Stimulated activated CD4-positive, alpha-beta T cell treated with anti-CD3 and anti-CD28 coated beads, TNF-alpha, amount 100 ng/mL, for 24 hours (primary cell): Measurements from ENCODE around the gene FPGS.
A peak's percentile ranks its signal among the peaks of the same experiment; 100 is the strongest.
"Not testable (repeated sequence)": the region's sequence is repeated elsewhere in the genome, so short reads cannot be mapped to it uniquely, and the experiment has no call there.

Experiments
- DNase-seq, 3 experiments: peaks; one replicate each; pipeline ENCODE4 v3.0.0-alpha.2; 2020; ENCODE audit warnings: low read depth in 3 of 3

FPGS gene

DNA sequence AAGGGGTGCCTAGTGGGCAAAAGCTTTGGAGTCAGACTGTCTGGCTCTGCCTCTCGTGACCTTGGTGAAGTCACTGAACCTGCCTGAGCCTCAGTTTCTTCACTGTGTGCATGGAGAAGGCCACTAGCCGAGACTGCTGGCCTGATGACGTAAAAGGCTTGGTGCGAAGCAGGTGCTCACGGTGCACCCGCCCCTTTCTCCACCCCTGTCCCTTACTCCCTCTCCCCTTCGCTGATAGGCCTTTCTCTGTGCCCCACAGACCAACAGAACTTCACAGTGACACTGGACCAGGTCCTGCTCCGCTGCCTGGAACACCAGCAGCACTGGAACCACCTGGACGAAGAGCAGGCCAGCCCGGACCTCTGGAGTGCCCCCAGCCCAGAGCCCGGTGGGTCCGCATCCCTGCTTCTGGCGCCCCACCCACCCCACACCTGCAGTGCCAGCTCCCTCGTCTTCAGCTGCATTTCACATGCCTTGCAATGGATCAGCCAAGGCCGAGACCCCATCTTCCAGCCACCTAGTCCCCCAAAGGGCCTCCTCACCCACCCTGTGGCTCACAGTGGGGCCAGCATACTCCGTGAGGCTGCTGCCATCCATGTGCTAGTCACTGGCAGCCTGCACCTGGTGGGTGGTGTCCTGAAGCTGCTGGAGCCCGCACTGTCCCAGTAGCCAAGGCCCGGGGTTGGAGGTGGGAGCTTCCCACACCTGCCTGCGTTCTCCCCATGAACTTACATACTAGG, 10.4 kb downstream of the FPGS start:
- DNase-seq, result no peak

GRCh38 chr9:127813686-127814226, 11.1 kb downstream of the FPGS start:
- no peak for DNase-seq

DNA sequence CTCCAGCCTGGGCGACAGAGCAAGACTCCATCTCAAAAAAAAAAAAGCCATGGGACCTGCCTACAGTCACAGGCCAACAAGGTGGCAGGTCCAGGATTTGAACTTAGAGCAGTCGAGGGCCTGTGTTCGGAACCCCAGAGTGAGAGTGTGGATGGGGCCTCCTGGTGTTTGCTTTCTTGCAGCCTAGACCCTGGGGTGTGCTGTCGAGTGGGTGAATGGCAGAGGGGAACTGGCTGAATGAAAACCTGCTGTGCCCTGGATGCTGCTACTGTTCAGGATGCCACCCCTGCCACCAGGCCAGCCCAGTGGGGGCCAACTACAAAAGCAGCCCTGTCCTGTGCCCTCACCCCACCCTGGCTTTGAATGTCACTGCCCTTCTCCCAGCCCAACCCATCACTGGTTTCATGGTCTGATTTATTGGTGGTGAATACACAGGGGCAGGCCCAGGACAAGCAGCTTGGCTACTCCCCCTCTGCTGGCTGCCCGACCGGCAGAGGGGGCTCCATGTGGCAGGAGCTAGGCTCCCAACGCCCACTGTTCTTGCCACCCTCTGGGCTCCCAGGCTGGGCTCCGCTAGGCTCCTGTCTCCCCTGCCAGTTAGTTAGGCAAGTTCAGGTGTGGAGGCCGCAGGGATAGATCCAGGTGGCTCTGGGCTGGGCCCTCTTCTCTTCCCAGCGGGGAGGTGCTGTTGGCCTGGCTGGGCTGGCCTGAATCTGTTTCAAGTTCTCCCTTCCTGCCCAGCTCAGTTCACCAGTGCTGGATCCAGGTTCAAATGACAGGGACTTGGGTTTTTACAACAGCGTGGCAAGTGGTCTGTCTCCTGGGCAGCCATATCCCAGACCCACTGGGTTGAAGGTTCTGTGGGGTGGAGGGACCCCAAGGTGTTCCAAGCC, 12.2 kb downstream of the FPGS start:
- DNase-seq, result no peak

DNA sequence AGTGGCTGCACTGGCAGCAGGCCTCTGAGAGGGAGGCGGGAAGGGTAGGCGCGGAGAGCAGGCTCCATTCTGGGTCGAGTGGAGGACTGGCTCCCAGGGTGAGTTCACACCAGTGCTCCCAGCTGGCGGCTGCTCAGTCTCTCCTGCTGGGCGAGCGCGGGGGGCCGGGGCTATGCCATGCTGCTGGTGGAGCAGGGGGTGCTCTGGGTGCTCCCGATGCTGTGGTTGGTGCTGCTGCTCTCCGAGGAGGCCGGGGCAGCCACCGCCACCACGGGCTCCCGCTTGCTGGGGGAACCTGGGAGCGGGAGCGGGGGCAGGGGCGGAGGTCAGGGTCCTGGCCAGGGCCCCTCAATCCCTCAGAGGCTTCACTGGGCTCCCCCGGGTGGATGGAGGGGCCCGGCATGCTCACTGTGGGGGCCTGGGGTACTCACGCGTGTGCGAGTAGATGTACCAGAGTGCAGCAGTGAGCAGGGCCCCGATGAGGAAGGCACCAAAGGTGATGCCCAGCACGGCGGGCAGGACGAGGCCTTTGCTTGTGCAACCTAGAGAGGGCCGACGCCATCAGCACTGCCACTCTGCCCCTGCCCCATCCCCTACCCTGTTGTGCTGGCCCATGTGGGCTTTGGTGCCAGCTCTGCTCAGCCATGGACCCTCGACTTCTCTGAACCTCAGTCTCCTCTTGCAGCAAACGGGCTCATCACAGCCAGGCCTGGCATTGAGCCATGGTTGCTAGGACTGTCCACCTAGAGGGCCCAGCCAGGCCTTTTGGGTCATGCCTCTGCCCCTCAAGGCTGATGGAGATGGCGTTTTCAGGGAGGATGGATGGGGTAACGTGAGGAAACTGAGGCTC, 13.1 kb downstream of the FPGS start:
- no peak for DNase-seq

GRCh38 chr9:127816362-127816725, 13.7 kb downstream of the FPGS start:
- DNase-seq, result no peak

DNA sequence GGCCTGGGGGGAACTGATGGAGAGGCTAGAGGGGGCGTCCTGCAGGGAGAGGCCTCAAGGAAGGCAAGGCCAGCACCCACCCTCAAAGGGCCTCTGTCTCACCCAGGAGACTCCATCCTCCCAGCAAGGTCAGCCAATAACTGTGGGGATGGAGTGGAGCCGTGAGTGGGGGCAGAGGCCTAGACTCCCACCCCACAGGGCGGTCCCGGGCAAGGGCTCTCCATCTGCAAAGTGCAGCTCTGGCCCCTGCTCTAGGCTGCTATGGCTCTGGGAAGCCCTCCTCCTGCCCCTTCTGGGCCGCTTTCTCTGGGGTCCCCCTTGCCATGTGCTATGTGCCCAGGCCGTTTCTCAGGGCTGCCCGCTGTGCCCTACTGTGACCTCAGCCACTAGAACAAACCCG, 14.0 kb downstream of the FPGS start:
- no peak for DNase-seq

DNA sequence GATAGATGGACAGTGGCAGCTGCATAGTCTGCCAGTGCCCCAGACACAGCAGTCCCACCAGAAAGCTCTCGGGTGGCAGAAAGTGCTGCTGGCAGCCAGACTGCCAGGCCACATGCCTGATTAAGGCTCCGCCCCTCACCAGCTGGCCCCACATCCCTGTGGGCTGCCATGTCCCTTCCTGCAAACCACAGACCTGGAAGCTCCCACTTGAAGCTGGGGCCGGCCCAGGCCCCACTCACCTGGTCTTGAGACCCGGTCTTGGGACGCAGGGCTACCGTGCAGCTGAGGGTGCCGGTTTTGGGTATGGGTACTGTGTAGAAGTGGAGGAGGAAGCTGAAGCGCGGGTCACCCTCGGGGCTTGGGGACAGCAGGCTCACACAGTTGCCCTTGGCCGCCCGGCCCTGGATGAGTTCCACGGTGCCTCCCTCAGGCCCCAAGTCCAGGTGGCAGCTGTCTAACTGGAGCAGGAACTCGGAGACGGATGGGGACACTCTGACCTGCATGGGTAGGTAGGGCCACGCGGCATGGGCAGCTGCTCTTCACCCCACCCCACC, 15.3 kb downstream of the FPGS start:
- DNase-seq, result no peak

GRCh38 chr9:127818574-127818973, 15.9 kb downstream of the FPGS start:
- DNase-seq, result no peak

GRCh38 chr9:127822108-127822507, 19.4 kb downstream of the FPGS start:
- DNase-seq, result no peak

DNA sequence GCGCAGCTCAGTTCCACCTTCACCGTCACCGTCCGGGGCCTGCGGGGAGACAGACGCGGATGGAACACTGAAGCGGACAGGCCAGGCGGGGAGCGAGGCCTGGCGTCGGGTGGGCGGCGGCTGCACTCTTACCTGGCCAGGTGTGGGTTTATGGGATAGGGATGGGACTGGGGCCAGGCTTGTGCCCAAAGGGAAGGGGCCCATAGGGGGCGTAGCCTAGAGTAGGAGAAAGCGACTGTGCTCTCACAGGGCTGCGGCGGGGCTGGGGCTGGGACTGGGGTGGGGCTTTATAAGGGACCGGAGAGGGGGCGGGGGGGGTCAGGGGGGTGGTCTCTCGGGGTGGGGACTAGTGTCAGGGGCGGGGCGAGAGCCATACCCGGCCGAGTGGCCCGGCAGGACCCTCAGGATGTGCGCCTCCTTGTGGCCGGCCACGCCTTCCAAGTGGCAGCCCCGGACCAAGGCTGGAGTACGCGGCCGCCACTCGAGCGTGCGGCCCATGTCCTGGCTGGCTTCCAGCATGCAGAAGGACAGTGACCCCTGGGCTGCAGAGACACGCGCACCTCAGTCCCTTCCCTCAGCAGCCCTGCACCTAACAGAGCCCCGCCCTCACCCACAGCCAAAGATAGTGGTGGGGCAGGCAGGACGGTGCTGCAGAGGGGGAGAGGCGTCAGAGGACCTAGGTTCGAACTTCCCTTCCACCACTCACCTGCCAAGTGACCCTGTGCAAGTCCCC, 22.8 kb downstream of the FPGS start:
- no peak for DNase-seq

DNA sequence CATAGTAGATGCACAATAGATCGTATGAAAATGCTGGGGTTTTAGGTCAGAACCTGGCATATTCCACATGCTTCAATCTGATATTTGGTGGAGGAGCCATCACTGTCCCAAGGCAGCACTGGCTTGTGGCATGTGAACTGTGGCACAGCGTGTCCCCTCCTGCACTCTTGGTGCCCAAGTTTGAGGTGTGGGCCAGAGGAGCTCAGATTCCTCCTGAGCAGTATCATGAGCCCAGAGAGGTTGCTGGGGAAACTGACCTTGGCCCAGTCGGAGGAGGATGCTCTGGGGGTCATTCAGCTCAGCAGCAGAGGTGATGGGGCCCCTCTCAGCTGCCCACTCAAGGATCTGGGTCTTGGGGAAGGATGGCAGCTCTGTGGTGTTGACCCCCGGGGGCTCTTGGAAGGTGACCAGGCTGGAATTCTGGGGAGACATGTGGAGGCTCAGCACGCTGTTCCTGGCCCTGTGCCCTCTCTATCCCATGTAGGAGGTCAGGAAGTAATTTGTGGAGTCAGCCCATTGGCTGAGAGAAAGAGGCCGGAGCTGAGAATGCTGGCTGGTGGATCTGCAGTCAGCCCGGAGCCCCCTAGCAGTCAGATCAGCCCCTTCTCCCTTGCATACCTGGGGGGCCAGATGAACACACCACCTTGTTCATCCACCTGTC, 23.7 kb downstream of the FPGS start:
- DNase-seq, result no peak

DNA sequence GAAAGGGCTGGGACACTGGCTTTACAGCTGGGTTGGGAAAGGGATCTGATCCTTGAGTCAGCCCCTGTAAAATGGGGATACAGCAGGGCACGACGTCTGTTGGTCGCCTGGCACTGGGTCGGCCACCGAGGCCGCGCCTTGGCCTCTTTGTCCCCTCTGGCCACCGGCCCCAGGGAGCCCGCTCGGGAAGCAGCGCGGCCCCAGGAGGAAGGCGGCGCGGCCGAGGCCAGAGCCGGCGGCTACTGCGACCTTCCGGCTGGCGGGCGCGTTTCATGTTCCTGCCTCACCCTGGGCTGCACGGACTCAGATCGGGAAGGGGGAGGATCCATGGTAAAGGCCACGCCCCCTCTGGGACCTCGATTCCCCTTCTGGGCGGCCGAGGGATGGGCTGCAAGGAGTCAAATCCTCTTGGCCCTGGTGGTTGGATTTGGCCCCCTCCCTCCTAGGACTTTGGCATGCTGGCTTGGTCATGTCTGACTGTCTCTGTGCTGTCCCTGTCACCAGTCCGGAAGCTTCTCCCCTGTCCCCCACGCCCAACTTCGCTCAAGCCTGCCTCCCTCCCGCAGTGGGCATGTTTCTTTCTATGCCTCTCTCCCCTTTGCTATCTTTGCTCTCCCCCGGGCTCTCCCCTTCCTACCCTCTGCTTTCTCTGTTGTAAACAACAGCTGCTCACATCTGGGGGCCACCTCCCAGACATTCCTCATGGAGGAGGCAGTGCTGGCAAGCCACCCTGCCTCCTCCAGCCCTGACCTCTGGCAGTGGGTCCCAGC, 25.8 kb downstream of the FPGS start:
- no peak for DNase-seq

- no peak for DNase-seq
Measured at GRCh38 chr9:127829205-127829906, 26.7 kb downstream of the FPGS start.

- no peak for DNase-seq
Measured at GRCh38 chr9:127832248-127832647, 29.6 kb downstream of the FPGS start.

DNA sequence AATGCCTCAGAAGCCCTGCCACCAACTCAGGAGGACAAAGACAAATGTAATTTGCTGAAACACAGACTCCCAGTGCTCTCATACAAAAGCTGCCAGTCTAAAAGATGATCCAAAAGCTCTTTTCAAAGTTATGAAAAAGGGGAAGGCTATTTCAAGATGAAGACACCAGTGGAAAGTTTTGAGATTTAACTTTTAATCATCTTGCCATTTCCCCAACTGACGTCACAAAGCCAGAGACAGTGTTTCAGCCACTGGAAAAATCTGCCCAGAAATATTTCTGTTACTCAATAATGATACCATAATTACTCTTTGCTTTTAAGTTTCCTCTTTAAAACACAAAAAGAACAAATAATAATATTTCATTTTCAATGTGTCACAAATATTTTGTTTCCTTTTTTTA, 30.9 kb downstream of the FPGS start:
- no peak for DNase-seq

- peak in 1 of 3 experiments; percentile 20 for DNase-seq
Measured at GRCh38 chr9:127835991-127836516, 33.4 kb downstream of the FPGS start.

DNA sequence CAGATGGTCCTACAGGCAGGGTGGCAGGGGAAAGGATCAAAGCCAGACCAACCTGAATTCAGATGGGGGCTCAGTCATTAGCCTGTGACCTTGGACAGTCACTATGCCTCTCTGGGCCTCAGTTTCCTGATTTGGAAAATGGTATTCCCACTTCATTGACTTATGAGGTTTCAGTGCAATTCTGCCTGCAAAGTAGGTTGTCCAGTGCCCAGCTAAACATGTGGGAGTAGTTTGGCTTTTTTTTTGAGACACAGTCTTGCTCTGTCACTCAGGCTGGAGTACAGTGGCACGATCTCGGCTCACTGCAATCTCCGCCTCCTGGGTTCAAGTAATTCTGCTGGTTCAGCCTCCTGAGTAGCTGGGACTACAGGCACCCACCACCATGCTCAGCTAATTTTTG, 33.9 kb downstream of the FPGS start:
- DNase-seq, result not testable (repeated sequence)

- DNase-seq, result no peak
Measured at GRCh38 chr9:127837346-127837745, 34.7 kb downstream of the FPGS start.
